ENCODE measurements around the gene SLC22A31. TPM values are rescaled to one million over a fixed set of nuclear protein-coding genes. Genes with fewer than 3 reads are reported as not detected.

SLC22A31 gene
- total and polyA plus RNA-seq, 5 donors from 2014 or later = 0.14 TPM; not detected in 4

DNA sequence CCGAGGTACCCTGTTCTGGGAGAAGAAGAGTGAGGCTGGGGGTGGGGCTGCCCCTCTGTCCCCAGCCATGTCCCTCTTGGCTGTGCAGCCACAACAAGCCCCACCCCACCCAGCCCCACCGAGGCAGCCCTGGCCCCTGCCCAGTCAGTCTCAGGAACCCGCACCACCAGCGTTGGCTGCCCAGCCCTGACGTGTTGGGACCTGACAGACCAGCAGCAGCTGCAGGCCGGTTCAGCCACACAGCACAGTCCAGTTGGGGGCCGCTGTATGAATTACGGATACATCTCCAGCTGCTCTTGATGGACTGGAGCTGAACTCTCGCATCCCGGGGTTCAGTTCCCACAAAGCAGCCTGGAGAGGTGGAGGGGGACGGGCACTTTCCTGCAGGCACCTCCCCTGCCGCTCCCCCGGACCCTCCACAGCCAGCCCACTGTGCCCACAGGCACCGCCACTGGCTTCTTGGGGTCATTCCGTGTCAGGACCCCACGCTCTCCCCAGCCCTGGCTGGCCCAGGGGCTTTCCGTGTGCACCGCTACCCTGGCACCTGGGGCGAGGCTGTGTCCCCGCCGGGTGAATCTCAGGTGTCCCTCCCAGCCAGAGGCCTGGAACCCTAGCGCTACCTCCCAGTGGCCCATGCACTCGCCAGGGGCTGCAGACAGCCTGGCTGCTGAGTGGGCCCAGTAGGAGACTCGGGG lies 21.7 kb downstream of the SLC22A31 start:
- Mint-ChIP-seq H3K4me1 (peaks cover 0 to 7% (median 0%) of the 10 kb centered on the region in 4 donors), H3K36me3 (no peaks in the 10 kb centered on the region), H3K9me3 (peaks cover 0 to 4% (median 0%) of the 10 kb centered on the region in 7 donors), H3K4me3 (no peak overlapping the region), H3K27me3 (no peaks in the 10 kb centered on the region), H3K27ac (no peak overlapping the region)
- H3K4me3 ChIP-seq (ENCODE audit: low read depth, low read length) = no peak overlapping the region
- H3K27me3 ChIP-seq (ENCODE audit: control insufficient read depth, insufficient read depth, low read length) = no peaks in the 10 kb centered on the region
- no peaks in the 10 kb centered on the region for H3K9me3 ChIP-seq (ENCODE audit: control insufficient read depth in 2 of 2, low read length in 2 of 2)
- H3K27ac ChIP-seq (ENCODE audit: insufficient read depth, low read length, poor library complexity, severe bottlenecking) = no peak overlapping the region
- ATAC-seq (ENCODE audit: low read depth in 2 of 2) (no peak), DNase-seq (no peak)
- H3K4me1 ChIP-seq (ENCODE audit: control insufficient read depth, insufficient read depth, low read length, poor library complexity, severe bottlenecking) = no peaks in the 10 kb centered on the region
- H3K36me3 ChIP-seq (ENCODE audit: control insufficient read depth, insufficient read depth, low read length) = no peaks in the 10 kb centered on the region

DNA sequence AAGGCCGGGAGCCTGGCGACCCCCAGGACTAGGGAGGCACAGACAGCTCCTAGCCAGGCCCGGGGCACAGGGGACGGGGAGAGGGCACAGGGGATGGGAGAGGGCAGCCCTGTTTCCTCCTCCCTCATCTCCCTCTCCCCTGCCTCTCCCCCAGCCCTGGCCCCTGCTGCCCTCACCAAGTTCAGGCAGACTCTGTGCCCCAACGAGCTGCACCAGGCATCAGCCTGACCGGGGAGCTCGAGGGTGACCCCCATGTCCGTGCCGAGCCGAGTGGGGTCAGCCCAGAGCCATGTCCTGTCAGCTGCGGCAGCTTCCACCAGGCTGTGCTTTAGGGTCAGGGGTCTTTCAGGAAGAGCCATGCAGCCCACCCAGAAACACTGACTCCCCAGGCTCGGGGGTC lies 22.8 kb downstream of the SLC22A31 start:
- Mint-ChIP-seq H3K36me3 (no peaks in the 10 kb centered on the region), H3K27ac (no peak overlapping the region), H3K27me3 (no peaks in the 10 kb centered on the region), H3K9me3 (peaks cover 0 to 1% (median 0%) of the 10 kb centered on the region in 7 donors), H3K4me1 (peaks cover 0 to 4% (median 0%) of the 10 kb centered on the region in 4 donors), H3K4me3 (no peak overlapping the region)
- Histone ChIP-seq H3K9me3 (ENCODE audit: control insufficient read depth in 2 of 2, low read length in 2 of 2) (no peaks in the 10 kb centered on the region), H3K4me1 (ENCODE audit: control insufficient read depth, insufficient read depth, low read length, poor library complexity, severe bottlenecking) (no peaks in the 10 kb centered on the region), H3K36me3 (ENCODE audit: control insufficient read depth, insufficient read depth, low read length) (no peaks in the 10 kb centered on the region), H3K27me3 (ENCODE audit: control insufficient read depth, insufficient read depth, low read length) (no peaks in the 10 kb centered on the region), H3K4me3 (ENCODE audit: low read depth, low read length) (no peak overlapping the region), H3K27ac (ENCODE audit: insufficient read depth, low read length, poor library complexity, severe bottlenecking) (no peak overlapping the region)
- DNase-seq (no peak), ATAC-seq (ENCODE audit: low read depth in 2 of 2) (no peak)

DNA sequence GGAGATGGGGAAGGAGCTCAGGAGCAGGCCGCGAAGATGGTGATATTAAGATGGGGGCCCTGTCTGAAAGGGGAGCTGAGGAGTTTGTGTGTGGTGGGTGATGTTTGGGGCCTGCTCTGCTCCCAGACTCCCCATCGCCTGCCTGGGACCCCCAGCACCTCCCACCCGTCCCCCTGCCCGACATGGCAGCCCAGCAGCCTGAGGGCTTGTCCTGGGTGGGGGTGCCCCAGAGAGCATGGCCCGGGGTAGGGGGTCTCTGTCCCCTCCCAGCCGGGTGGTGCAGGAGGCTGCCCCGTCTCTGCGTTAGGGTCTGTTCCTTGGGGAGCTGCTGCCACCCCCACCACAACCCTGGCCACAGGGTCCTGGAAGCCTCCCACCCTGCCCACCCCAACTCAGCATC lies 23.6 kb downstream of the SLC22A31 start:
- no peaks in the 10 kb centered on the region for H3K27me3 ChIP-seq (ENCODE audit: control insufficient read depth, insufficient read depth, low read length)
- no peak for DNase-seq

DNA sequence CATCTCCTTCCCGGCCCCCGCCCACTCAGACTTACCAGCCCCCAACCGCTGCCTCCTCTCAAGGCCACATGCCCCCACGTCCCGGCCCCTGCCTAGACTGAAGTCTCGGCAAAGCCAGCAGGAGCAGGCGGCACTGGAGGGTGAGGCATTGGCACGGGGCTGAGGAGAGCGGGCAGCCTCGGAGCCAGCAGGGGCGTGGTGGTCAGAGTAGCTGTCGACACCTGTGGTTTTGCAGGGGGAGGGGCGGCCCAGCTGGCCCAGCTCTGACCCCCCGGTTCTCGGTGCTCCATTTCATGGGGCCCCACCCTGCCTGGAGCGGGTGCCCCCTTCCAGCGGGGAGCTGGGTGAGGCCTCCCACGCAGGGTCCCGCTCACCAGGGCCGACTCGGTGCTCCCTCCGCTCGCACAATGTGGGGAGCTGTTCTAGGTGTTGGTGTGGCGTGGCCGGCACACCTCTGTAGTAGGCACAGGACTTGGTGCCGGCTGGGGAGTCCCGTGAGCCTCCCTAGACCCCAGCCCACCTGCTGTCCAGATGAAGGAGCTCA lies 24.1 kb downstream of the SLC22A31 start:
- H3K27me3 Mint-ChIP-seq = no peaks in the 10 kb centered on the region
- H3K4me3 Mint-ChIP-seq = no peak overlapping the region
- H3K27ac ChIP-seq (ENCODE audit: insufficient read depth, low read length, poor library complexity, severe bottlenecking) = no peak overlapping the region

More for the DNA sequence above, 23.6 kb downstream of the SLC22A31 start:
- Mint-ChIP-seq H3K36me3 (no peaks in the 10 kb centered on the region), H3K27me3 (no peaks in the 10 kb centered on the region), H3K4me3 (no peak overlapping the region), H3K27ac (no peak overlapping the region), H3K4me1 (peaks cover 0 to 1% (median 0%) of the 10 kb centered on the region in 4 donors), H3K9me3 (peaks cover 0 to 1% (median 0%) of the 10 kb centered on the region in 7 donors)
- no peak overlapping the region for H3K27ac ChIP-seq (ENCODE audit: insufficient read depth, low read length, poor library complexity, severe bottlenecking)
- H3K4me1 ChIP-seq (ENCODE audit: control insufficient read depth, insufficient read depth, low read length, poor library complexity, severe bottlenecking) = peaks cover 2% of the 10 kb centered on the region
- no peaks in the 10 kb centered on the region for H3K9me3 ChIP-seq (ENCODE audit: control insufficient read depth in 2 of 2, low read length in 2 of 2)
- no peaks in the 10 kb centered on the region for H3K36me3 ChIP-seq (ENCODE audit: control insufficient read depth, insufficient read depth, low read length)
- H3K4me3 ChIP-seq (ENCODE audit: low read depth, low read length) = no peak overlapping the region
- no peak for ATAC-seq (ENCODE audit: low read depth in 2 of 2)

DNA sequence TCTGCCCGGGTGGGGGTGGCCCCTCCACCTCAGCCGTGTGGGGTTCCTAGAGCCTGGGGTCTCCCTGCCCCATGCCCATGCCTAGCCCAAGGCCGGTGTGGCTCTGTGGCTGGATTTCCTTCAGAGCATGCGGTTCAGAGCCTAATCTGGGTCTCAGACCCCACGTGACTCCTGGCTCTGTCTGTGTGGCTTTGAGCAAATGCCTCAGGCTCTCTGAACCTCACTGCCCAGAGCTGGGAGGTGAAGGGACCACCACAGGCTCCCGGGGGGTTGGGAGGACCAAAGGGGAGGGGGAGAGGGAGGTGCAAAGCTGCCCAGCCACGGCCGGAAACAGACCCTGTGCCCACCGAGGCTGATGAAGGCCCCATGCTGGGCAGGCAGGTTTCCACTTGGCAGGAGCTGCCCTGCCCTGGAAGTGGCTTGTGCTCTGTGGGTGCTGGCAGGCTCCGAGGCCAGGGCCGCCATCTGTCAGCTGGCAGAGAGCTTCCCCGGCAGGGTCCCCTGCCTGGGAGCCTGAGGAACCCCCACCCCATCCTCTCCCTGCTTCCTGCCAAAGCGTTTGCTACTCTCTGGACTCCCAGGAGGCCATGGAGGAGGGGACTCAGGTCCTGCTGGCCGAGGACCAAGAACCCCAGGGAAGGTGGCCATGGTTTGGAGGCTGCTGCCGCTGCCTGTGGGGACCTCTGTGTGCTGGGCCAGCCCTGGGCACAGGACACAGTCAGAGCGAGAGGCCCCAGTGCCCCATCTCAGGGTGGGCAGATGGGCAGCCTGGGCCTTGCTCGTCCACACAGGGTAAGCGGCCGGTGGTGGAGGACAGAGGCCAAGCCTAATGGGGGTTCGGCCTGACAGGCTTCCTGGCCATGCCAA lies 24.8 kb downstream of the SLC22A31 start:
- H3K4me1 ChIP-seq (ENCODE audit: control insufficient read depth, insufficient read depth, low read length, poor library complexity, severe bottlenecking) = peaks cover 10% of the 10 kb centered on the region
- H3K36me3 ChIP-seq (ENCODE audit: control insufficient read depth, insufficient read depth, low read length) = no peaks in the 10 kb centered on the region
- no peaks in the 10 kb centered on the region for H3K9me3 ChIP-seq (ENCODE audit: control insufficient read depth in 2 of 2, low read length in 2 of 2)
- Mint-ChIP-seq H3K4me3 (no peak overlapping the region), H3K9me3 (peaks cover 0 to 1% (median 0%) of the 10 kb centered on the region in 7 donors), H3K36me3 (no peaks in the 10 kb centered on the region), H3K27me3 (no peaks in the 10 kb centered on the region), H3K4me1 (peaks cover 0 to 6% (median 2%) of the 10 kb centered on the region in 4 donors), H3K27ac (no peak overlapping the region)
- no peak for ATAC-seq (ENCODE audit: low read depth in 2 of 2)
- no peak overlapping the region for H3K4me3 ChIP-seq (ENCODE audit: low read depth, low read length)
- no peak overlapping the region for H3K27ac ChIP-seq (ENCODE audit: insufficient read depth, low read length, poor library complexity, severe bottlenecking)
- no peaks in the 10 kb centered on the region for H3K27me3 ChIP-seq (ENCODE audit: control insufficient read depth, insufficient read depth, low read length)
- DNase-seq = no peak

More for the DNA sequence above, 24.1 kb downstream of the SLC22A31 start:
- no peak for DNase-seq
- peaks cover 4% of the 10 kb centered on the region for H3K4me1 ChIP-seq (ENCODE audit: control insufficient read depth, insufficient read depth, low read length, poor library complexity, severe bottlenecking)
- Mint-ChIP-seq H3K9me3 (peaks cover 0 to 1% (median 0%) of the 10 kb centered on the region in 7 donors), H3K36me3 (no peaks in the 10 kb centered on the region), H3K4me1 (no peaks in the 10 kb centered on the region), H3K27ac (no peak overlapping the region)
- H3K36me3 ChIP-seq (ENCODE audit: control insufficient read depth, insufficient read depth, low read length) = no peaks in the 10 kb centered on the region
- no peaks in the 10 kb centered on the region for H3K9me3 ChIP-seq (ENCODE audit: control insufficient read depth in 2 of 2, low read length in 2 of 2)
- H3K27me3 ChIP-seq (ENCODE audit: control insufficient read depth, insufficient read depth, low read length) = no peaks in the 10 kb centered on the region
- no peak overlapping the region for H3K4me3 ChIP-seq (ENCODE audit: low read depth, low read length)
- no peak for ATAC-seq (ENCODE audit: low read depth in 2 of 2)

DNA sequence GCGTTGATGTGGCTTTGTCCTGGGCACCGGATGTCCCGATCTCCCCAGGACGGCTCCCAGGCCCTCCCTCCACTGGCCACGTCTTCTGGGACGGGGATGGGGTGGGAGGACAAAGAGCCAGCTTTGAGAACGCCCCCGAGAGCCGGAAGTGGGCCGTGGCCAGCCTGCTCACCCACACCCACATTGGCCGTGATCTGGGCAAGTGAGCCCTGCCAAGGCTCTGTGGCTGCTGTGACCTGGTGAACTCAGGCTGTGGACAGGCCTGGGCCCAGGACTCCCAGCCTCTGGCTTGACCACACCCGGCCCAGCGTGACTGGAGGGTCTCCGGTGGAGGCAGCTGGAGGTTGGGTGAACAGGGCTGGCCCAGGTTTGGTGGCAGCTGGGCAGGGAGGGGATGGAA lies 25.5 kb downstream of the SLC22A31 start:
- no peak overlapping the region for H3K4me3 ChIP-seq (ENCODE audit: low read depth, low read length)
- ATAC-seq (ENCODE audit: low read depth in 2 of 2) (no peak), DNase-seq (no peak)
- no peaks in the 10 kb centered on the region for H3K27me3 ChIP-seq (ENCODE audit: control insufficient read depth, insufficient read depth, low read length)
- no peaks in the 10 kb centered on the region for H3K9me3 ChIP-seq (ENCODE audit: control insufficient read depth in 2 of 2, low read length in 2 of 2)
- no peaks in the 10 kb centered on the region for H3K36me3 Mint-ChIP-seq
- no peak overlapping the region for H3K4me3 Mint-ChIP-seq
- no peak overlapping the region for H3K27ac Mint-ChIP-seq
- peaks cover 16% of the 10 kb centered on the region for H3K4me1 ChIP-seq (ENCODE audit: control insufficient read depth, insufficient read depth, low read length, poor library complexity, severe bottlenecking)
- peaks cover 0 to 1% (median 0%) of the 10 kb centered on the region in 7 donors for H3K9me3 Mint-ChIP-seq
- H3K27me3 Mint-ChIP-seq = no peaks in the 10 kb centered on the region
- H3K27ac ChIP-seq (ENCODE audit: insufficient read depth, low read length, poor library complexity, severe bottlenecking) = no peak overlapping the region
- no peaks in the 10 kb centered on the region for H3K36me3 ChIP-seq (ENCODE audit: control insufficient read depth, insufficient read depth, low read length)
- H3K4me1 Mint-ChIP-seq = peaks cover 0 to 9% (median 2%) of the 10 kb centered on the region in 4 donors

GRCh38 chr16:89174055-89174827 lies 26.1 kb downstream of the SLC22A31 start:
- Histone ChIP-seq H3K4me3 (ENCODE audit: low read depth, low read length) (no peak overlapping the region), H3K27ac (ENCODE audit: insufficient read depth, low read length, poor library complexity, severe bottlenecking) (no peak overlapping the region), H3K27me3 (ENCODE audit: control insufficient read depth, insufficient read depth, low read length) (no peaks in the 10 kb centered on the region), H3K4me1 (ENCODE audit: control insufficient read depth, insufficient read depth, low read length, poor library complexity, severe bottlenecking) (peaks cover 18% of the 10 kb centered on the region), H3K9me3 (ENCODE audit: control insufficient read depth in 2 of 2, low read length in 2 of 2) (no peaks in the 10 kb centered on the region), H3K36me3 (ENCODE audit: control insufficient read depth, insufficient read depth, low read length) (no peaks in the 10 kb centered on the region)
- DNase-seq = no peak
- Mint-ChIP-seq H3K36me3 (no peaks in the 10 kb centered on the region), H3K27me3 (no peaks in the 10 kb centered on the region), H3K4me1 (peaks cover 0 to 9% (median 2%) of the 10 kb centered on the region in 4 donors), H3K4me3 (no peak overlapping the region), H3K9me3 (peaks cover 0 to 1% (median 0%) of the 10 kb centered on the region in 7 donors), H3K27ac (peak overlapping the region in 1 of 3 donors; percentile 48)
- ATAC-seq (ENCODE audit: low read depth in 2 of 2) = no peak

Data from CD4-positive, CD25-positive, alpha-beta regulatory T cell (primary cell).